HG02588 (cell line): ENCODE measurements around the gene SRL.
"Not testable (repeated sequence)": the region's sequence is repeated elsewhere in the genome, so short reads cannot be mapped to it uniquely, and the experiment has no call there.

Experiments used
- ATAC-seq: cut with Tn5 transposase; IDR thresholded peaks from one replicate; pipeline ENCODE4 v1.9.1; 2021; ENCODE audit warnings: mild to moderate bottlenecking, moderate library complexity; ENCODE audit not compliant: unreplicated experiment

The SRL gene

GRCh38 chr16:4227040-4227332, 14.9 kb downstream of the SRL start:
- ATAC-seq, result no peak

- no peak for ATAC-seq
These were observed 15.4 kb downstream of the SRL start for GRCh38 chr16:4226251-4227039.

- ATAC-seq, result no peak
These were observed 16.8 kb downstream of the SRL start for GRCh38 chr16:4225075-4225474.

GRCh38 chr16:4220358-4220757, 21.5 kb downstream of the SRL start:
- no peak for ATAC-seq

- ATAC-seq, result no peak
These were observed 23.7 kb downstream of the SRL start for GRCh38 chr16:4218202-4218601.

- ATAC-seq, result no peak
These were observed 24.4 kb downstream of the SRL start for GRCh38 chr16:4217204-4218131.

GRCh38 chr16:4216596-4216995, 25.3 kb downstream of the SRL start:
- ATAC-seq, result no peak

GRCh38 chr16:4215106-4215505, 26.8 kb downstream of the SRL start:
- ATAC-seq, result no peak

- no peak for ATAC-seq
These were observed 27.7 kb downstream of the SRL start for GRCh38 chr16:4214215-4214621.

- ATAC-seq, result no peak
These were observed 28.1 kb downstream of the SRL start for GRCh38 chr16:4213737-4214136.

GRCh38 chr16:4212934-4213296, 29.0 kb downstream of the SRL start:
- no peak for ATAC-seq

- no peak for ATAC-seq
These were observed 29.5 kb downstream of the SRL start for GRCh38 chr16:4212211-4212933.

GRCh38 chr16:4211445-4212210, 30.3 kb downstream of the SRL start:
- not testable (repeated sequence) for ATAC-seq

GRCh38 chr16:4209666-4210065, 32.2 kb downstream of the SRL start:
- ATAC-seq, result no peak

- no peak for ATAC-seq
These were observed 33.5 kb downstream of the SRL start for GRCh38 chr16:4208341-4208751.

- no peak for ATAC-seq
These were observed 34.1 kb downstream of the SRL start for GRCh38 chr16:4207683-4208340.

GRCh38 chr16:4207229-4207628, 34.7 kb downstream of the SRL start:
- ATAC-seq, result no peak

- no peak for ATAC-seq
These were observed 35.2 kb downstream of the SRL start for GRCh38 chr16:4206680-4207079.

- no peak for ATAC-seq
These were observed 35.9 kb downstream of the SRL start for GRCh38 chr16:4205971-4206370.

- no peak for ATAC-seq
These were observed 37.4 kb downstream of the SRL start for GRCh38 chr16:4204521-4204920.
